ENCODE results near the gene LATS1.
A peak's percentile ranks its signal among the peaks of the same experiment; 100 is the strongest.

The LATS1 gene

DNA sequence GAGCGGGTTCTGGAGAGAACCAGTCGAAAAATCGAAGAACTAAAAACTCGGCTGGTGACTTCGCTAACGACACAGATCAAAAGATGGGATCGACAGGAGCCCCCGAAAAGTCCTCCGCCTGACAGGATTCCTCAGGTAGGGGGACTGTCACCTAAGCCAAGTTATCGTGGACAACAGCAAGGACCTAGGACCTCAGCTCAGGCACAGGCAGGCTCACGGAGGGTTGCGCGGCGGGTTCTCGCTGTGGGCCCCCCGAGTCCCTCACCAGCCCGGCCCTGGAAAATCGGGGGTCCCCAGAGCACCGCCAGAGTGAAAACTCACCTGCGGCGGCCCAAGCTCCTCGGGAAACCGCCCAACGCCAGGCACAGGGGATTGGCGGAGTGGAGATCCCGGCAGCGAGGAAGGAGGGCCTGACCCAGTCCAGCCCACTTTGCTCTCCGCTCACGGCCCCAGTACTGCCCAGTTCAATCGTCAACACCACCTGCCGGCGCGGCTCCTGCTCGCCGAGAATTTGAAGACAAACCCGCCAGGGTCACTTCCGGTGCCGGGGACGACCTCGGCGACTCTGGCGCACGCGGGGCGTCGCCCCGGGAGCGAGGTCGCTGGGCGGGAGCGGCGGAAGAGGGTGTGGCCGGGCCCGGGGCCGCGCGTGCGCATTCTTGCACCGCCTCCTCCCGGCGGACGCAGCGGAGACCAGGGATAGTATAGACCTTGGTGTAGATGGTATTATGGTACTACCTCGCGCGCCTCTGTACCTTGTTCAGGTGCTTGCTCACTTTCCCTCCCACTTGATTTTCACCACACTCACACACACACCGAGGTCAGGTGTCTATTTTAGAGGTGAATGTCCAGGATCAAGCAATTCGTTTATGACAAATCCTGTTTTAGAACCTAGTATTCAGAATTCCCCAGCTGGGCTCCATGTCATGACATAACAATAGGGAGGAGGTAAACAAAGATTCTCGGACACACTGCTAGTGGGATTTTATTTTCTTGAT lies 69.5 kb downstream of the LATS1 start, which contains the start of gene KATNA1:
Gene KATNA1, minus strand, starts transcription at position 567 of the 998 bp plus-strand sequence. CDS start 10,167 bp downstream, outside the sequence.
- DNase-seq = peak; percentile 59 to 76

DNA sequence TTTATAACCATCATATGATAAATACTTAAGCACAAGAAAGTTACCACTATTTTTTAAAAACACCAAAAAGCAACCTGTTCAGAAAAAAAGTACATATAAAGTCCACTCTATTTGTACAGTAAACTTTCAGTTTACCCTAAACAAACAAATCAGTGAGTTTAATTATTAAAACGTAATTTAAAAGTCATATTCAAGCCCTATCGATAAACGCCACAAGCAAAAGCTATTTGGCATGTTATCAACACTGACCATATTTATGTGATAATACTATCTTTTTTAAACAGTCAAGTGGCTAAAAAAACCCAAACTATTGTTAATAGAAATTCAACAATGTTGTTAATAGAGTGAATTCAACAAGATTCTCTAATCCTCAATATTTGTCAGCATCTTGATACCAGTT lies 71.3 kb downstream of the LATS1 start:
- no peak for DNase-seq

GRCh38 chr6:149642829-149643580 lies 74.9 kb downstream of the LATS1 start:
- no peak for DNase-seq

DNA sequence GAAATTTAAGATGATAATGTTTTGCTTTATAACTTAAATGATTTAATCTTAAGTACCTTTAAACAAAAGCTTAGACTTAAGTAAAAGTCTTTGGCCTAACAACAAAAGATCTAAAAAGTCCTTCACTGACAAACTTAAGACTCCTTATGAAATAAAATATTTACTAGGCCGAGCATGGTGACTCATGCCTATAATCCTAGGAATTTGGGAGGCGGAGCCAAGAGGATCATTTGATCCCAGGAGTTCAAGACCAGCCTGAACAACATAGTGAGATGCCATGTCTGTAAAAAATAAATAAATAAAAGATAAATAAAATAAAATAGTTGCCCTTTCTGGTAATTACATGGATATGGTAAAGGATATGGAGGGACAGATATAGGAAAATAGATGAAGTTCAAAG lies 81.8 kb downstream of the LATS1 start:
- DNase-seq = no peak

GRCh38 chr6:149634315-149634714 lies 83.6 kb downstream of the LATS1 start:
- no peak for DNase-seq

GRCh38 chr6:149628875-149629510 lies 88.9 kb downstream of the LATS1 start:
- no peak for DNase-seq

DNA sequence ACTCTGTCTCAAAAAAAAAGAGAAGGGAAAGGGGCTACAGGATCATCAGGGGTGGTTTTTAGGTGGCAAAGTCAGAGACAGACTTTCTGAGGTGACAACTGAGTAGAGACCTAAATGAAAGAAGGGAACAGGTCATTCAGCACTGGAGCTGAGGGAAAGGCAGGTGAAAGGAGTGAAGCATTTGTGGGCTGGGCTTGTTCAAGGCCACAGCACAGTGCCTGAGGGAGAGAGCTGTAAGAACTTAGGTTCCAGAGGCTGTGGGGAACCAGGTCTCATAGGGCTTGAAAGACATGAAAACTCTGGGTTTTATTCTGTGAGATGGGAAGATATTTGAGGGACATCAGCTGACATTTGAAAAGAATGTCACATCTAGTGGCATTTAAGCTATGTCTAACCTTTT lies 90.2 kb downstream of the LATS1 start:
- no peak for DNase-seq

DNA sequence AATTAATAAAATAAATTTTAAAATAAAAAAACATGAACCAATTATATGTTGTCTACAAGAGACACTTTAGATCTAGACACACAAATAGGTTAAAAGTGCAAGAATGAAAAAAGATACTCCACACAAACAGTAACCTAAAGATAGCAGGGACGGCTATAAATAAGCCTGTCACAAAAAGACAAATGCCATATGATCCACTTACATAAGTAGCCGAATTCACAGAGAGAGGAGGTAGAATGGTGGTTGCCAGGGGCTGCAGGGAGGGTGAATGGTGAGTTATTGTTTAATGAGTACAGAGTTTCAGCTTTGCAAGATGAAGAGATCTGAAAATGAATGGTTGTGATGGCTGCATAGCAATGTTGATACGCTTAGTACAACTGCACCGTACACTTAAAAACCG lies 102.1 kb downstream of the LATS1 start:
- DNase-seq = no peak

GRCh38 chr6:149614337-149614736 lies 103.6 kb downstream of the LATS1 start:
- no peak for DNase-seq

DNA sequence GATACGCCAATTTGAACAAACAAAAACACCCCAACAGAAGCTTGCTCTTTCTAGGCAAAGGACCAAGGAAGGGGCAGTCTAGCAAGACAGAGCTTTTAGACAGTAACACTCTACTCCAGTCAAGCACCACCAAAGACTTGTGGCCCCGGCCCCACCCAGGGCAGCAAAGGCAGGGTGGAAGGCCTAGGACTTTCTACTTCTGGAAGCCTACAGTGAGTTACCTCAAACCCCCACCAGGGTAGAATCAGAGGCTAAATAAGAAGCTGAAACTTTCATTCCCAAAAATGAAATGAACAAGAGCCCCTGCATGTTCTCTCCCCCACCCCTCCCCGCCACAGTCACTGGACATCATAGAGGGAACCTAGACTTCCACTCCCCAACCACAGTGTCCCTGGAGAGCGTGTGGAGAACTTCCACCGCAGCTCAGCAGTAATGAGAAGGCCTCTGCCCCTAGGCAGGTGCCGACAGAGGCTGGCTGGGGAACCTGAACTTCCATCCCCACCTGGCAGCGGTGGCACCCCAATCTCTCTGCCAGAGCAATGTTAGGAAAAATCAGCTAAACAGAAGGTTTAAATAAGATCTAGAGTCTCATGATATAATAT lies 109.4 kb downstream of the LATS1 start:
- no peak for DNase-seq

Measured in NCI-H187 (cell line).